HG02885 (cell line): ENCODE measurements around the gene UBLCP1.
"Not testable (repeated sequence)": the region's sequence is repeated elsewhere in the genome, so short reads cannot be mapped to it uniquely, and the experiment has no call there.

Experiments used
- ATAC-seq: cut with Tn5 transposase; IDR thresholded peaks from one replicate; pipeline ENCODE4 v1.9.1; 2021; ENCODE audit warnings: mild to moderate bottlenecking; ENCODE audit not compliant: unreplicated experiment, poor library complexity

The UBLCP1 gene

DNA sequence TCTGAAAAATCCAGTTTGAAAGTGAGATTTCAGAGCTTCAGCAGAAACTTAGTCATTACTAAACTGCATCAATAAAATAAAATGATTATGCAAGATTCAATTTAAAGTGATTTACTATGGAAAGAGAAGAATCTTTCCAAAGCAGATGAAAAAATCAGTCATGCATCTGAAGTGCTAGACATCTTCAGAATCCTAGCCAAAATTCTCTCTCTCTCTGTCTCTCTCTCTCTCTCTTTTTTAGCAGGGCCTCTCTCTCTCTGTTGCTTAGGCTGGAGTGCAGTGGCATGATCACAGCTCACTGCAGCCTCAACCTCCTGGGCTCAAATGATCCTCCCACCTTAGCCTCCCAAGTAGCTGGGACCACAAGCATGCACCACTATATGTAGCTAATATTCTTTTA is 18.2 kb upstream of the UBLCP1 start:
- no peak for ATAC-seq

GRCh38 chr5:159249158-159249557 is 13.9 kb upstream of the UBLCP1 start:
- ATAC-seq, result no peak

DNA sequence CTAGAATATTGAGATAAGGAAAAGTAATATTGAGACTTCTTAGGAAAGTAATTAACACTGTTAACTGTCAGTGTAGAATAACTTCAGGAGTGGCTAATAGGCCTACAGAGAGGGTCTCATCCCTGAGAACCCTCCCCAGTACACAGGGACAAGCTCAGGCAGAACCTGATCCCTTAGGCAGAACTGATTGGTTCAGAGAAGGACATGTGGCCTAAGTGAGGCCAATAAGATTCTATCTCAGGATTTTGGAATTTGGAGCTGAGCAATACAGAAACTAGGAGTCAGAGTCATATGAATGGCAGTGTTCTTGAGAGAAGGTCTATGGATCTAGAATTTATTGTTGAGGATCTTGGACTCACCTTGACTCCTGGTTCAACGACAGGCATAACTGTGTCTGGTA is 10.9 kb upstream of the UBLCP1 start:
- no peak for ATAC-seq

DNA sequence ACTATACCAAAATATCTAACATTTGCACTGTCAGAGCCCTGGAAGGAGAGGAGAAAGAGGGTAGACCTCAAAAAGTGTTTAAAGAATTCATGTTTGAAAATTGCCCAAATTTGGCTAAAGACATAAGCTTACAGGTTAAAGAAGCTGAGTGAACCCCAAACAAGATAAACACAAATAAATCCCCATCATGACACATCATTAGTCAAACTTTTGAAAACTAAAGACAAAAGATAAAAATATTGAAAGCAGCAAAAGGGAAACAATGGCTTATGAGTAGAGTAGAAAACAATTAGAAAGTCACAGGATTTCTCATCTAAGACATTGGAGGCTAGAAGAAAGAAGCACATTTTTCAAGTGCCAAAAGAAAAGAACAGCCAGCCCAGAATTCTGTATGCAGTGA is 6.1 kb upstream of the UBLCP1 start:
- no peak for ATAC-seq

DNA sequence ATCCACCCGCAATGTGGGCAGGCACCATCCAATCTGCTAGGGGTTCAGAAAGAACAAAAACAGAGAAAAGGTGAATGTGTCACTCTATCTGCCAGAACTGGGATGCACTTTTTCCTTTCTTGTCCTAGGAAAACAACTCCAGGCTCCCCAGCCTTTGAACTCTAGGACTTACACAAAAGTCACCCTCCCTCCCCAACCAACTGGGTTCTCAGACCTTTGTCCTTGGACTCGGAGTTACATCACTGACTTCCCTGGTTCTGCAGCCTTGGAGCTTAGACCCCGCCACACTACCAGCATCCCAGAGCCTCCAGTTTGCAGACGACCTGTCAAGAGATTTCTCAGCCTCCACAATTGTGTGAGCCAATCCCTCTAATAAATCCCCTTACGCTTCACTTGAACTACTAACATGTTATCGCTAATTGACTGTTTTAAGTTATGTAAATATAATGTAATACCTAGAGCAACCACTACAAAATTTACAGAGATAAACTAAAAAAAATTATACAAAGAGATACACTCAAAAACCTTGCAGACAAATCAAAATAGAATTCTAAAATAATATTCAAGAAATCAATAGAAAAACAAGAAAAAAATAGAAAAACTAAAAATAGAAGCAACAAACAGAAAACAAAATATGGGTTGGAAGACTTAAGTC is 5.3 kb upstream of the UBLCP1 start:
- ATAC-seq, result no peak

- no peak for ATAC-seq
Observed at GRCh38 chr5:159258361-159258760, 4.7 kb upstream of the UBLCP1 start.

GRCh38 chr5:159260212-159260611 is 2.9 kb upstream of the UBLCP1 start:
- not testable (repeated sequence) for ATAC-seq

DNA sequence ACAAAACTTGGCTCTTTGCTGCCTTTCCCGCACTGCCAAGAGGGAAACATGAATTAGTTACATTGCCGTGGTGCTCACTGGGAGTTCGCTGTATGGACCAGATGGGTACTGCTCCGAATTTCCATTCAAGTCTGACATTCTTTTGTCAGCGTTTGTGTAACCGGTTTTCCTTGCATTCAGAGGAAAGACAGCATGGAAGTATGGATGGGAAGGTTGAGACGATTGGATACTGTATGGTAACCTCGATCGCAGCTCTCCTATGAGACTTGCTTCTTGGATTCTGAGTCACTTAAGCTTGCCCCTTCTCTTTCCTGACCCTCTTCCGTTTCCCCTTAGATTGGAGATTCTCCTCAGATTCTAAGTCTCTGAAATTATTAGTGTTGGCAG is 625 bp upstream of the UBLCP1 start:
- peak; percentile 8 for ATAC-seq

DNA sequence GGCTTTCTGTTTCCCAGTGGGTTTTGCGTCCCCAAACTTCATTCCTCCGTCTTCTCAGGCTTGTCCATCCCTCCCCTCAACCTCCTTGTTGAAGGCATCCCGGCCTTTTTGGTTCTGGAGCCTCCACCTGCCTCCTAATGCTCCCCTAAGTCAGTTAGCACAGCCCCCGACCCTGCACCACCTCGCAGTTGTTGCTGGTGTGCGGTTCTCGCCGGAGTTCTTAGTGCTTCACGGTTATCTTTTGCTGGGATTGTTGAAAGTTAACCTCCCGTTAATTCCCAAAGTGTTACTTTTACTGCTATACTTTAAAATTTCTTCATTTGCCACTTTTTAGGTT is 447 bp downstream of the UBLCP1 start:
- peak; percentile 13 for ATAC-seq

DNA sequence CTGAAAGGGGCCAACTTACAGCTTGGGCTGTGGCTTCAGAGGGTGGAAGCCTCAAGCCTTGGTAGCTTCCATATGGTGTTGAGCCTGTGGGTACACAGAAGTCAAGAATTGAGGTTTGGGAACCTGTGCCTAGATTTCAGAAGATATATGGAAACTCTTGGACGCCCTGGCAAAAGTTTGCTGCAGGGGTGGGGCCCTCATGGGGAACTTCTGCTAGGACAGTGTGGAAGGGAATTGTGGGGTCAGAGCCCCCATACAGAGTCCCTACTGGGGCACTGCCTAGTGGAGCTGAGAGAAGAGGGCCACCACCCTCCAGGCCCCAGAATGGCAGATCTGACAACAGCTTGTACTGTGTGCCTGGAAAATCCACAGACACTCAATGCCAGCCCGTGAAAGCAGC is 3.7 kb downstream of the UBLCP1 start:
- ATAC-seq, result not testable (repeated sequence)

DNA sequence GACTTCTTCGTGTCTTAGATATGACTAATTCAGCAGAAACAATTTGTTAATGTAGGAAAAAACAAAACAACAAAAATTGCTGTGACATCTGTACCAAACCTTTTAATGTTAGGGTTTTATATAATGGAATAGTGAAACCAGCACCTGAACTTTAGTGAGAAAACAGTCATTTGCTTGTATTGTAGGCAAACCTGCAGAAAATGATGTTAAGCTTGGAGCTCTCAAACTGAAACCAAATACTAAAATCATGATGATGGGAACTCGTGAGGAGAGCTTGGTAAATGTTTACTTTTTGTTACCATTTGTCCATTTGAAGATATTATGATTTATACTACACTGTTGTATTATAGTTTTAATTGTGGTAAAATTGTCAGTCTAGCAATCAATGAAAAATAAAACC is 6.6 kb downstream of the UBLCP1 start:
- no peak for ATAC-seq

- ATAC-seq, result no peak
Observed at GRCh38 chr5:159273923-159274322, 10.8 kb downstream of the UBLCP1 start.

GRCh38 chr5:159274676-159275075 is 11.6 kb downstream of the UBLCP1 start:
- no peak for ATAC-seq

- no peak for ATAC-seq
Observed at GRCh38 chr5:159286420-159287035, 23.4 kb downstream of the UBLCP1 start.

DNA sequence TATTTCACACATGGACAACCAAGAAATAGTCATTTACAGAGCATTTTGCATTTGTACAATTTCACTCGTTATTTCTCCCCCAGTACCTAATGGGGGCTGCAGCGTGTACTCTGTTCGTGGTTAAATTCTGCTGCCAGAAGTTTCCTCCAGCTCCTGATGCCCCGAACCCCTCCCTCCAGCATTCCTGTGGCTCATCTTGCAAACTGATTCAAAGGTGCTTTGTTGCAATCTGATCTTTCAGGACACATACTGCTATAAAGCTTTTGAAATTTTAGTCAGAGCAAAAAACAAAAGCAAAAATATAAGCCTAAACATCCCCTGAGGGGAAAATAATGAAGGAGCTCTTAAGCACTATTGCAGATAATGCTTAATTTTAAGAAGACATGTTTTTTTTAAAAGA is 27.7 kb downstream of the UBLCP1 start:
- no peak for ATAC-seq

- ATAC-seq, result no peak
Observed at GRCh38 chr5:159294921-159295320, 31.8 kb downstream of the UBLCP1 start.

DNA sequence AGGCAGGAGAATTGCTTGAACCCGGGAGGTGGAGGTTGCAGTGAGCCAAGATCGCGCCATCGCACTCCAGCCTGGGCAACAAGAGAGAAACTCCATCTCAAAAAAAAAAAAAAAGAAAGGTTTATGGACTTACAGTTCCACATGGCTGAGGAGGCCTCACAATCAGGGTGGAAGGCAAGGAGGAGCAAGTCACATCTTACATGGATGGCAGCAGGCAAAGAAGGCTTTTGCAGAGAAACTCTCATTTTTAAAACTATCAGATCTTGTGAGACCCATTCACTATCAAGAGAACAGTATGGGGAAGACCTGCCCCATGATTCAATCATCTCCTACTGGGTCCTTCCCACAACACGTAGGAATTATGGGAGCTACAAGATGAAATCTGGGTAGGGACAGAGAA is 34.2 kb downstream of the UBLCP1 start:
- ATAC-seq, result not testable (repeated sequence)

DNA sequence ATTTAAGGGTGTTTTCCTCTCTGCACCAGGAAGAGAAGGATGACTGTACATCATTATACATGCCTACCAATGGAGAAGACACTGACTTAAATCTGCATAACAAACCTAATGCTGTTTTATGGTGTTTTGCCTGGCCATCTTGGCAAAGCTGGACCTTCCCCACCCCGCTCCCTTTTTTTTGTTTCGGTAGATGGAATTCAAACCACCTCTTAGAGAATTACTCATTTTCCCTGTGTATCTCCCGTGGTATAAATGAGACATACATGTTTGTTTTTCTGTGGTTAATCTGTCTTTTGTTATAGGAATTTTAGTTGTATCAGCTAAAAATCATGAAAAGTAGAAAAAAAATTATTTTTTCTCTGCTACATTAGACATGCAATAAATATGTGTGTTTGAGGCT is 38.4 kb downstream of the UBLCP1 start:
- ATAC-seq, result no peak

- ATAC-seq, result not testable (repeated sequence)
Observed at GRCh38 chr5:159301929-159302860, 39.1 kb downstream of the UBLCP1 start.

DNA sequence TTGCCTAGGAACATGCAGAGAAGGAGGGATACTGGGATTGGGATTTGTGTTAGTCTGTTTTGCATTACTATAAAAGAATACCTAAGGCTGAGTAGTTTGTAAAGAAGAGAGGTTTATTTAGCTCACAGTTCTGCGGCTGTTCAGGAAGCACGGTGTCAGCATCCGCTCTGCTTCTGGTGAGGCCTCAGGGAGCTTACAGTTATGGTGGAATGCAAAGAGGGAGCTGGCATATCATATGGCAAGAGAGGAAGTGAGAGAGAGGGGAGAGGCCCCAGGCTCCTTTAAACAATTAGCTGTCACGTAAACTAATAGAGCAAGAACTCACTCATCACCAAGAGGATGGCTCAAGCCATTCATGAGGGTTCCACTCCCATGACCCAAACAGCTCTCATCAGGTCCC is 40.2 kb downstream of the UBLCP1 start:
- no peak for ATAC-seq

DNA sequence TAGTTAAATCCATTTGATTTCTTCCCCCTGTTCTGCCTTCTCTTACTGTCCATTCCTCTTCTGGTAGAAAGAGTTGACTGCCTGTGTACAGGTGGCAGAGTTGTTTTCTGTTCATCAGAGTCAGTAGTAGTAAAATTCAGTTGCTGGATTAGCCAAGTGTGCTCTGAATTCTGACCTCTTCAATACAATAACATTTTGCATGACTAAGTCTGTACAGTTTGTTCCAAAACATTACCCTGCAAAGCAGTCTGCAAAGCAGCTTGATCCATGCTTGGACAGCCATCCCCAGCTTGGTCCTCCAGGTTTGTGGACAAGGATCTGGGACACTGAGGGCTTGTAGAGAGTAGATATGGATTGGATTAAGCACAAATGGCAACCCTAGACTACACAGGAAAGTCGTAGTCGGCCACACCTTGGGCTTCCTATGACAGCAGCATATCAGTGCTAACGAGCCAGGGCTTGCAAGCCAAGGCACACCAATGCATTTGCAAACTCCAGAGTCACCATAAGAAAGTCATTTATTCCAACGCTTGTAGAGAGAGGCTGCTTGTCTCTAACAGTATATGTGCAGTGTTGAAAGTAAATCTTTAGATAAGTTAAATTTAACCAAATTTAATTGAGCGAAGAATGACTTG is 42.0 kb downstream of the UBLCP1 start:
- ATAC-seq, result no peak
